Uterus (tissue), 2 donors: ENCODE results near the gene NRF1.

Experiments
- CTCF ChIP-seq, 4 experiments: fragments of 200-600 bp in 2 of 4; fragments of 450-650 bp in 2 of 4; sonication (generic) in 2 of 4; IDR thresholded peaks; one replicate each; pipeline ENCODE4 v1.5.1; 2016 to 2019; ENCODE audit warnings: antibody characterized with exemption in 4 of 4, mild to moderate bottlenecking in 2 of 4, moderate library complexity in 1 of 4
- POLR2A ChIP-seq, 2 donors: fragments of 450-650 bp; IDR thresholded peaks; one replicate each; pipeline ENCODE4 v1.6.1; 2016; ENCODE audit warnings: antibody characterized with exemption in 2 of 2, mild to moderate bottlenecking in 1 of 2, moderate library complexity in 1 of 2

- TF ChIP-seq CTCF (IDR thresholded peaks at IDR 0.05) (no peak), POLR2A (IDR thresholded peaks at IDR 0.05) (no peak)
These were observed 42.2 kb upstream of the NRF1 start for GRCh38 chr7:129569326-129569725.
